Effector memory CD8-positive, alpha-beta T cell (primary cell): ENCODE data around the gene SH3D19.

Experiments
- ATAC-seq: fragments of 150-1000 bp; cut with Tn5 transposase; replicated peaks from 2 replicates; pipeline ENCODE4 v1.10.0; 2021; ENCODE audit warnings: mild to moderate bottlenecking, moderate library complexity
- DNase-seq, 3 experiments: peaks; one replicate each; pipeline ENCODE4 v3.0.0; 2021
- H3K27ac Mint-ChIP-seq, 2 donors: one replicate each; pipeline ENCODE4 v1.8.0; 2022; ENCODE audit warnings: mild to moderate bottlenecking in 2 of 2, mixed read lengths in 2 of 2, moderate library complexity in 2 of 2
- H3K27me3 Mint-ChIP-seq, 2 donors: one replicate each; pipeline ENCODE4 v1.8.0; 2022; ENCODE audit warnings: mixed read lengths in 2 of 2
- H3K36me3 Mint-ChIP-seq: one replicate; pipeline ENCODE4 v1.8.0; 2022; ENCODE audit warnings: mild to moderate bottlenecking, moderate library complexity, mixed read lengths; ENCODE audit not compliant: insufficient read depth
- H3K4me1 Mint-ChIP-seq, 2 donors: one replicate each; pipeline ENCODE4 v1.8.0; 2022; ENCODE audit warnings: low read depth in 2 of 2, mixed read lengths in 2 of 2
- H3K4me3 Mint-ChIP-seq, 2 donors: one replicate each; pipeline ENCODE4 v1.8.0; 2022; ENCODE audit warnings: mild to moderate bottlenecking in 2 of 2, mixed read lengths in 2 of 2, moderate library complexity in 2 of 2
- H3K9me3 Mint-ChIP-seq, 2 donors: one replicate each; pipeline ENCODE4 v1.8.0; 2022; ENCODE audit warnings: mixed read lengths in 2 of 2

The SH3D19 gene

DNA sequence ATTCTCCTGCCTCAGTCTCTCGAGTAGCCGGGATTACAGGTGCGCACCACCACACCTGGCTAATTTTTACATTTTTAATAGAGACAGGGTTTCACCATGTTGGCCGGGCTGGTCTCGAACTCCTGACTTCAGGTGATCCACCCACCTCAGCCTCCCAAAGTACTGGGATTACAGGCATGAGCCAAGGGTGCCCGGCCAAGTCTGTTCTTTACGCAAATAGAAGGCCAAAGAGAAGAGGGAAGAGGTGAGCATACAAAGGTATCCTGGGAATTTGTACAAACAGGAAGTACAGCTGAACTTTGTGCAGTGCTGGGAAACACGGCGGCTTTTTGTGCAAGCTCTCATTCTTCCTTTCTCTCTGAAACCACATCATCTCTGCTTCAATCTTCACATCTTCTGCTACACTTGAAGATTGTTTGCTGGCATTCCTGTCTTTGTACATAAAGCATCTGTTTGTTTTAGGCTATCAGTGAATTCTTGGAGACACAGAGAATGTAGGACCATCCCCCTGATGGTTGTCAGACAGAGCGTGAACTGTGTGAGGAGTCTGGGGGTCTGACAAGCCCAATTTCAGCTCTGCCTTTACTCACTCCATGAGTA is 120.4 kb downstream of the SH3D19 start:
- DNase-seq (no peak), ATAC-seq (no peak)
- Mint-ChIP-seq H3K4me1 (no peaks in the 10 kb centered on the region), H3K4me3 (no peak overlapping the region), H3K9me3 (no peaks in the 10 kb centered on the region), H3K36me3 (no peaks in the 10 kb centered on the region), H3K27me3 (no peaks in the 10 kb centered on the region), H3K27ac (no peak overlapping the region)

- H3K9me3 Mint-ChIP-seq, result no peaks in the 10 kb centered on the region
- ATAC-seq (no peak), DNase-seq (no peak)
- H3K27ac Mint-ChIP-seq, result no peak overlapping the region
- H3K4me1 Mint-ChIP-seq, result no peaks in the 10 kb centered on the region
- no peaks in the 10 kb centered on the region for H3K27me3 Mint-ChIP-seq
- H3K4me3 Mint-ChIP-seq, result no peak overlapping the region
- H3K36me3 Mint-ChIP-seq, result no peaks in the 10 kb centered on the region
Observed at GRCh38 chr4:151202851-151203455, 122.5 kb downstream of the SH3D19 start.

- Mint-ChIP-seq H3K4me1 (no peaks in the 10 kb centered on the region), H3K27me3 (no peaks in the 10 kb centered on the region), H3K27ac (no peak overlapping the region), H3K36me3 (no peaks in the 10 kb centered on the region), H3K4me3 (no peak overlapping the region), H3K9me3 (no peaks in the 10 kb centered on the region)
- DNase-seq (no peak), ATAC-seq (no peak)
Observed at GRCh38 chr4:151202381-151202780, 123.0 kb downstream of the SH3D19 start.

GRCh38 chr4:151199319-151200190 is 125.8 kb downstream of the SH3D19 start:
- no peak for ATAC-seq
- Mint-ChIP-seq H3K27ac (no peak overlapping the region), H3K4me3 (no peak overlapping the region), H3K4me1 (no peaks in the 10 kb centered on the region), H3K27me3 (peaks cover 0 to 12% of the 10 kb centered on the region in 2 donors), H3K36me3 (no peaks in the 10 kb centered on the region), H3K9me3 (no peaks in the 10 kb centered on the region)
- no peak for DNase-seq

DNA sequence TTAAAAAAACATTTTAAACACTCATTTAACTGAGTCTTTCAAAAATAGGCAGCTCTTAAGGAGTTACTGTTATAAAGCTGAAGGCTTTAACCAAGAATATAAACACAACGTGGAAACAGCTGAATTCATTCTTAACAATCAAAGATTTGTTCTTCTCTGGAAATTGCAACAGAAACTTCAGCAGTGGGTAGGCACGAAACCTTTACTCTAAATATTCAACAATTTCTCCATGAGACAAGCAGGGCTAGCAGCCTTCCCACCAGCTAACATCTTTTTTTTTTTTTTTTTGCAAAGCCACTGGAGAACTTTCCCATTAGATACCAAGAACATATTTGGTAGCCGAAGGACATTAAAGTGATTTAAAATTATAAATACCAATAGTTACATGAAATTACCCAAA is 126.7 kb downstream of the SH3D19 start:
- H3K27ac Mint-ChIP-seq, result no peak overlapping the region
- H3K4me3 Mint-ChIP-seq, result no peak overlapping the region
- no peaks in the 10 kb centered on the region for H3K36me3 Mint-ChIP-seq
- H3K4me1 Mint-ChIP-seq, result no peaks in the 10 kb centered on the region
- H3K9me3 Mint-ChIP-seq, result no peaks in the 10 kb centered on the region
- no peak for ATAC-seq
- peaks cover 0 to 12% of the 10 kb centered on the region in 2 donors for H3K27me3 Mint-ChIP-seq
- DNase-seq, result no peak

DNA sequence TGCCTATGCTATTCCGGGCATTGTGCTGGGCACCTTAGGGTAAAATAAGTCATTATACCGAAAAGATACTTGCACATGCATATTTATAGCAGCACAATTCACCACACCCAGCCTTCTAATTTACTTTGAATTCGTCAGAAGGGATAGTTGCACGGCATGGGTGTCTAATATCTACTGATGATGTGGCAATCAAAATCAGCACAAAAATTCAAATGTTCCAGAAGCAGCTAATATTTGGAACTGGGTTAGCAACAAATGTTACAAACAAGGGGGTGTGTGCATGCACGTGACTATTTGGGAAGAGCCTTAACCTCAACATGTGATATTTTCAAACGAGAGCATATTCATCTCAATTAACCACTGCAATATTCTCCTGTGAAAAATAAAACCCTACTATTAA is 128.2 kb downstream of the SH3D19 start:
- Mint-ChIP-seq H3K4me3 (no peak overlapping the region), H3K27me3 (peaks cover under 1 to 12% of the 10 kb centered on the region in 2 donors), H3K4me1 (no peaks in the 10 kb centered on the region), H3K36me3 (no peaks in the 10 kb centered on the region), H3K9me3 (no peaks in the 10 kb centered on the region), H3K27ac (no peak overlapping the region)
- DNase-seq (no peak), ATAC-seq (no peak)

GRCh38 chr4:151195801-151196200 is 129.6 kb downstream of the SH3D19 start:
- Mint-ChIP-seq H3K27ac (no peak overlapping the region), H3K27me3 (peaks cover 15 to 19% of the 10 kb centered on the region in 2 donors), H3K36me3 (peaks cover 2% of the 10 kb centered on the region), H3K4me3 (no peak overlapping the region), H3K4me1 (no peaks in the 10 kb centered on the region), H3K9me3 (peaks cover 0 to 2% of the 10 kb centered on the region in 2 donors)
- no peak for DNase-seq
- ATAC-seq, result no peak

DNA sequence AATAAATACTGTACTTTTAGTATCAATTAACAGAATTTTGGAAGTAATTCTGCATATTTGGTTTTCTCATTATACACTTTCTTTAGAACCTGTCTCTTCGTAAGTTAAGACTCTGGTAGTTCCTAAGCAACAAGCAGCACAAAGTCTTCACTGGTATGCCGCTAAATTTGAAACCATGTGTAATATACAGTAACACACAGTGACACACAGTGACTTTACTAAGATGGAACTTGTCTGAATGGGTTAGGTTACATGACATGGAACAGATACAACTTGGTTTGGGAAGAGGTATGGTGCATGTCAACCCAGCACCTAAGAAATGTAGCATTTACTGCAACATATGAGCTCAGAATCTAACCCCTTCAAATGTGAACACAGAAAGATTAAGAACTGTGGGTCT is 132.0 kb downstream of the SH3D19 start:
- Mint-ChIP-seq H3K36me3 (peaks cover 2% of the 10 kb centered on the region), H3K4me1 (no peaks in the 10 kb centered on the region), H3K4me3 (no peak overlapping the region), H3K27ac (no peak overlapping the region), H3K27me3 (peaks cover 20 to 29% of the 10 kb centered on the region in 2 donors), H3K9me3 (peaks cover 0 to 2% of the 10 kb centered on the region in 2 donors)
- DNase-seq (no peak), ATAC-seq (no peak)

- ATAC-seq (no peak), DNase-seq (no peak)
- peaks cover 0 to 2% of the 10 kb centered on the region in 2 donors for H3K9me3 Mint-ChIP-seq
- no peak overlapping the region for H3K27ac Mint-ChIP-seq
- H3K36me3 Mint-ChIP-seq, result peaks cover 2% of the 10 kb centered on the region
- no peak overlapping the region for H3K4me3 Mint-ChIP-seq
- peaks cover 25 to 35% of the 10 kb centered on the region in 2 donors for H3K27me3 Mint-ChIP-seq
- no peaks in the 10 kb centered on the region for H3K4me1 Mint-ChIP-seq
Observed at GRCh38 chr4:151192556-151193235, 132.7 kb downstream of the SH3D19 start.

DNA sequence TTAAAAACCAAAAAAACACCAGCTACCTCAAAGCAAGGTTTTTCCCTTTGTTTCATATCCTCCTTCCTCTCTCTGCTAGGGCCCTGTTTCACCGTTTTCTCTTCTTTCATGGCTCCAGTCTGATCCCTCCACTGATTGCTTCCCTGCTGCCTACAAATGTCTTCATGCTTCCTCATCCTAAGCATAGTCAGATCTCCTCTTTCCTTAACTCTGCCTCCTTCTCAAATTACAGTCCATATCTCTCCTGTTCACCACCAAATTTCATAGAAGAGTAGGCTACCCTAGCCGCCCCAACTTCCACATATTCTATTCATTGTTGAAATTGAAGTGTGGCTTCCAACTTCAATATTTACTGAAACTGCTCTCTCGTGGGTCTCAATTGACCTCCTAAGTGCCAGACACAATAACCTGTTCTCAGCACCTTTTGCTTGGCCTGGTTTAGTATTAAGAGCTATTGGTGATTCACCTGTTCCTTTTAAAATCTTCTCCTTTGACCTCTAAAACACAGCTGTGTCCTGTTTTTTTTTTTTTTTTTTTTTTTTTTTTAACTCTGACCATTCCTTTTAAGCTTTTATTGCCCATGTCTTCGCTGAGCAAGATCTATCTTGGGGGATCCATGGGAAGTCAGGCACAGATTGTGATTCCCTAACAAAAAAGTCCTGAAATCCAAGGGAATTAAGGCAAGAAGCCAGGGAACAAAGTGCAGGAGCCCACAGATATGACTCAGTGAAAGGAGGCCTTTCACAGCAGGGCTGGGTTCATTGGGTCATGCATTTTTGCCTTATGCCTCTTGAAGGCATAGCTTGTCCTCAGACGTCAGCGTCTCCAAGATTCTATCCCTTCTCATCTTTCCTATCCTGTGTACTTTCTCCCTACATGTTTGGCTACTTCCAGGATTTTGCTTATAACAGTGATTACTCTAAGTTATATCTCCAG is 140.6 kb downstream of the SH3D19 start:
- Mint-ChIP-seq H3K36me3 (no peaks in the 10 kb centered on the region), H3K9me3 (no peaks in the 10 kb centered on the region), H3K27me3 (peaks cover 22 to 28% of the 10 kb centered on the region in 2 donors), H3K4me3 (no peak overlapping the region), H3K4me1 (no peaks in the 10 kb centered on the region), H3K27ac (no peak overlapping the region)
- no peak for DNase-seq
- ATAC-seq, result no peak

DNA sequence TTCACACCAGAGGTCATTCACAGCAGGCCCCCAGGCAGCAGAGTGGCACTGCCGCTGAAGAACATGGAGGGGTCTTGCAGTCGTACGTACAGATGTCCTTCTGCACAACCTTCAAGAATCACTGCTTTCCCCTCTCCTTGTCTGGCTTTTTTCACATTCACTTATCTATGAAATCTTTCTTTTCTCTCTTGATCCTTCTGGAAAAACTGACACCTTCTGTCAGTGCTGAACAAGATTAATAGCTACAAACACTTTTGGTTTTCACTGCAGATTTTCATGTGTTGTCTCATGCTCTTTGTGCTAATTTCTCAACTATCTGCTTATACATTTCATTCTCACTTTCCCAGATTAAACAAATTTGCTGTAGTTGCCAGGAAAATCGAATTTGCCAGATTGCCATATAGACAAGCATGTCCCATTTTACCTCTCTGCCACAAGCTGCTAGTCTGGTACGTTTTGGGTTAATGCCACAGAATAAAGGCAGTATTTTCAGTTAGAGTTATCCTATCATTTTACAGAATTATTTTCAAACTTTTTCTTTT is 142.9 kb downstream of the SH3D19 start:
- ATAC-seq (no peak), DNase-seq (no peak)
- Mint-ChIP-seq H3K4me3 (no peak overlapping the region), H3K27ac (no peak overlapping the region), H3K9me3 (no peaks in the 10 kb centered on the region), H3K27me3 (peaks cover 16% of the 10 kb centered on the region in 2 donors), H3K4me1 (no peaks in the 10 kb centered on the region), H3K36me3 (no peaks in the 10 kb centered on the region)

- Mint-ChIP-seq H3K27ac (no peak overlapping the region), H3K4me3 (no peak overlapping the region), H3K36me3 (no peaks in the 10 kb centered on the region), H3K9me3 (no peaks in the 10 kb centered on the region), H3K27me3 (peaks cover 30 to 35% of the 10 kb centered on the region in 2 donors), H3K4me1 (no peaks in the 10 kb centered on the region)
- DNase-seq, result no peak
- ATAC-seq, result no peak
Observed at GRCh38 chr4:151176685-151177084, 148.7 kb downstream of the SH3D19 start.
